ENCODE results near the gene TIMELESS.
"Not testable (repeated sequence)": the region's sequence is repeated elsewhere in the genome, so short reads cannot be mapped to it uniquely, and the experiment has no call there.

TIMELESS gene

DNA sequence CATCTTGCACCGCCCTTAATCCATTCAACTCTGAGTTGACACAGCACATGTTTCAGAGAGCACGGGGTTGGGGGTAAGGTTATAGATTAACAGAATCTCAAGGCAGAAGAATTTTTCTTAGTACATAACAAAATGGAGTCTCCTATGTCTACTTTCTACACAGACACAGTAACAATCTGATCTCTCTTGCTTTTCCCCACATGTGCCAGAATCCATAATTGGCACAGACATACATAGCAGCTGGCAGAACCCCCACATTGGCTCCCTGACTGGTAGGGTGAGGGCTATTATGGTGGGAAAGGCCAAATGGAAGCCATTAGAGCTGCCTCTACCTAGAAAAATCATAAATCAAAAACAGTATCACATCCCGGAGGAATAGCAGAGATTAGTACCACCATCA lies 48.1 kb downstream of the TIMELESS start:
- DNase-seq, result not testable (repeated sequence)

DNA sequence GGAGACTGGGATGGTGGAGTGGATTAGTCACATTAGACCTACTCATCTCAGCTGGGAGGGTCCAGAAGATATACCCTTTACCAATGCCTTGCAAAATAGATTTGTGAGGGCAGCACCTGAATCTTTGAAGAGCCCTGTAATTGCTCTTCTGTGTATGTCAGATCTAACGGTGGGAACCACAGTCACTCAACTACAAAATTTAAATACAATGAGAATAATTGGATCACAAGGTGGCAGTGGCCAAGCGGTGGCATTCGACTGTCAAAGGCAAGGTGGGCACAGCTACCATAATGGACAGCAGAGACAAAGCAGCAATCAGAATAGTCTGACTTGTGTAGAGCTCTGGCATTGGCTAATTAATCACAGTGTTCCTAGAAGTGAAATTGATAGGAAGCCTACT lies 49.8 kb downstream of the TIMELESS start:
- not testable (repeated sequence) for DNase-seq

DNA sequence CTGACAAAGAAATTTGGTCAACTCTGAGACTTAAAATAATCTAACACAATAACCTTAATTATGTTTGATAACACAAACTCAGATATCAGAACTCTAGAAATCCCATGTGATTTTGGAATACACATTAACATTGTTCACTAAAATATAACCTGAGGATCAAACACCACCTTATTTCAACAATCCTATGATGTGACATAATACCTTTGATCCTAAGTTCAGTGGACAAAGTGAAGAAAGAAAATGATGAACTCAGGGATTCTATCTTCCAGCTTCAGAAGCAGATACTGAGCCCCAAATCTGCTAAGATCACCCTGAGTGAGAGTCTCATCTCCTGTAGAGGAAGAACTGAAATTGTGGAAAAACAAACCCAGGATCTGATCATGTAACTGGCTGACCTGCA lies 50.9 kb downstream of the TIMELESS start:
- no peak for DNase-seq

DNA sequence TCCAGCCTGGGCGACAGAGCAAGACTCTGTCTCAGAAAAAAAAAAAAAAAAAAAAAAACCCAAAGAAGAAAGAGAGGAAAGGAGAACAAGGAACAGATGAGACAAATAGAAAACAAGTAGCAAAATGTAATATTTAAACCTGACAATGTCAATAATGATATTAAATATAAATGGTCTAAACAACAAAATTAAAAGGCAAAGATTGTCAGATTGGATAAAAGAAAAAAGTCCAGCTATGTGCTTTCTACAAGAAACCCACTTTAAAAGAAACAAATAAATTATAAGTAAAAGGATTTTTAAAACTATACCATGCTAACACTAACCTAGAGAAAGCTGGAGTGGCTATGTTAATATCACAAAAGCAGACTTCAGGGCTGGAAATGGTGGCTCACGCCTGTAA lies 56.9 kb downstream of the TIMELESS start:
- no peak for DNase-seq

GRCh38 chr12:56391721-56392120 lies 57.5 kb downstream of the TIMELESS start:
- no peak for DNase-seq

- no peak for DNase-seq
These were observed 59.8 kb downstream of the TIMELESS start for GRCh38 chr12:56389412-56389811.

DNA sequence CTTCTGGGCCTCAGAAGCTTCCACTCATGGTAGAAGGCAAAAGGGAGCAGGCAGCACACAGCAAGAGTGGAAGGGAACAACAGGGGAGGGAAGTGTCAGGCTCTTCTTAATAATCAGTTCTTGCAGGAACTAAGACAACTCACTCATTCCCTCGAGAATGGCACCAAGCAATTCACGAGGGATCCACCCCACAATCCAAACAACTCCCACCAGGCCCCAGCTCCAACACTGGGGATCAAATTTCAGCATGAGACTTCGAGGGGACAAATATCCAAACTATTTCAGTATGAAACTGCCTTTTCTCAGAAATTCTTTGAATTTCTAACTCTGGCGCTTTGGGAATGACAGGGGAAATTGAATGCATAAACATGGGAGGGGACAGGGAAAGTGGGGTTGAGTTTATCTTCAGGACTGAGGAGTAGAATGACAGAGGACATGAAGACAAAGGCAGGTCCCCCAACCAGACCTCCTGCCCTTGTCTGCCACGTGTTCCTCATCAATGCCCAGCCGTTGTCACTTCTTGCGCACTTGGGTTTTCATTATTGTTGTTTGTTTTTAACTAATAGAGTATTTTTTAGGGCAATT lies 62.0 kb downstream of the TIMELESS start:
- no peak for DNase-seq

DNA sequence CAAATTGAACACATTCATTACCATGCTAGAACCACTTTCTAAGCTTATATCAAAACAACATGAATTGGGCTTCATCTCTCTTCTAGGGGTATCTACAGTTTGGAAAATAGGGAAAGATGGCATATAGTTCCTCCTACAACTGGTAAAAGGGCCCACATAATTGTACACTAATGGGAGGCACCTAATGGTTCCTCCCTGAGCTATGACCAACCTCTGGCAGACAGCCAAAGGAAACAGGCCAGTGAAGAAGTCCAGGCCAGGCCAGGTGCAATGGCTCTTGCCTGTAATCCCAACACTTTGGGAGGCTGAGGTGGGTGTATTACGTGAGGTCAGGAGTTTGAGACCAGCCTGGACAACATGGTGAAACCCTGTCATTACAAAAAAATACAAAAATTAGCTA lies 63.4 kb downstream of the TIMELESS start:
- no peak for DNase-seq

GRCh38 chr12:56382611-56383010 lies 66.6 kb downstream of the TIMELESS start:
- no peak for DNase-seq

GRCh38 chr12:56377989-56378316 lies 71.3 kb downstream of the TIMELESS start:
- no peak for DNase-seq

DNA sequence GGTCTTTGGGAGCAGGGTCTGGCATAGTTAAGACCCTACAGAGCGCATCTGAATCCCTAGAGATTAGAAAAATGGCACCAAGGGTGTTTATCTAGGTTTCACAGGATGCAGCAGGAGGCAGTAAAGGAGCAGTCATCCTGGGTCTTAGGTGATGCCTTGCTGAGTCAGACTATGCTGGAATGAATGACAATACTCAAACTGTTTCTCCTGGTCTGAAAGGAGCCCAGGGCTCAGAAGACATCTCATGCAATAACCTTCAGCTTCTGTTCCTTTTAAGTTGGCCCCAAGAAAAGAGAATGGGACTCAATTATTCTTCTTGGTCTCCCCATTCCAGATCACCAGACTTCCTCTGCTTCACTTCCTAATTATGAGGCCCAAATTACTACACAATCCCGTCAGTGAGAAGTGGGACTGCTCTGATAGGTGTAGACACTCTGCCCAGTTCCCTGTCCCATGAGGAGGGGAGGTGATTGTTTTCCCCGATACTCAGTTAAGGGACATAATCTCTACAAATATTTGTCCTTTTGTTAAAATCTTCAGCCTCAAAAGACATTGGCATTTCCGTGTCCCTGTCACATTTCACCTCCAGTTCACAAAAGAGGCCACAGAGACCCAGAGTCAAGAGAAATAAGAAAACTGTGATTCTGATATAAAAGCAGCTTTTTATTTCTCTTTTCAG lies 71.8 kb downstream of the TIMELESS start:
- no peak for DNase-seq

DNA sequence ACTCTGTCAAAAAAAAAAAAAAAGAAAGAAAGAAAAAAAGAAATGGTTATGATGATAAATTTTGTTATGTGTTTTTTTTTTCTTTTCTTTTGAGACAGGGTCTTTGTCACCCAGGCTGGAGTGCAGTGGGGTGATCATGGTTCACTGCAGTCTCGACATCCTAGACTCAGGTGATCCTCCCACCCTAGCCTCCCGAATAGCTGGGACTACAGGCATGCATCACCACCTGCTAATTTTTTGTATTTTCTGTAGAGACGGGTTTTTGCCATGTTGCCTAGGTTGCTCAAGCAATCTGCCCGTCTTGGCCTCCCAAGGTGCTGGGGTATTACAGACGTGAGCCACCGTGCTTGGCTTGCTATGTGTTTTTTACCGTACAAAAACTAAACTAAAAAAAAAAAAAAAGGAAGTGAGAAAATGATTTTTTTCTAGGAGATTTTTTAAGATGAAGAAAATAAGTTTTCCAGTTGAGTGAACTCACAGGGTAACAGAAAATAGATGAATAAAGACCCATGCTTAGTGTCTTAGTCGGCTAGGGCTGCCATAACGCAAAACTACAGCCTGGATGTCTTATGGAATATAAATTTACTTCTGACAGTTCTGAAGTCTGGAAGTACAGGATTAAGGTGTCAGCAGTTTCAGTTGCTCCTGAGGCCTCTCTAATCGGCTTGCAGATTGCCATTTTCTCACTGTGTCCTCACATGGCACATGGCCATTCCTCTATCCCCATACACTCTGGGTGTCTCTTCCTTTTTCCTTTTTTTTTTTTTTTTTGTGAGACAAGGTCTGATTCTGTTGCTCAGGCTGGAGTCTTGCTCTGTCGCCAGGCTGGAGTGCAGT lies 73.4 kb downstream of the TIMELESS start:
- DNase-seq, result no peak

- no peak for DNase-seq
These were observed 74.3 kb downstream of the TIMELESS start for GRCh38 chr12:56374726-56375597.

- no peak for DNase-seq
These were observed 75.7 kb downstream of the TIMELESS start for GRCh38 chr12:56373515-56373914.

DNA sequence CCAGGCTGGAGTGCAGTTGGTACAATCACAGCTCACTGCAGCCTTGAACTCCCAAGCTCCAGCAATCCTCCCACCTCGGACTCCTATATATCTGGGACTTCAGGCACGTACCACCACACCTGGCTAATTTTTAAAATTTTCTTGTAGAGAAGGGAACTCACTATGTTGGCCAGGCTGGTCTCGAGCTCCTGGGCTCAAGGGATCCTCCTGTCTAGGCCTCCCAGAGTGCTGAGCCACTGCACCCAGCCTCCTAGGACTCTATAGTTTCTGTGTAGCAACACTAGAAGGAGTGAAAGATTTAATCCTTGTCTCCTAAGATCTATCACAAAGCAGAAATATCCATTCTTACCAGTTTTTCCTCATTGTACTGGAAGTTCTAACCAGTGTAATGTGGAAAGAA lies 82.3 kb downstream of the TIMELESS start:
- DNase-seq, result no peak

All from cerebellar nuclear complex (tissue), 1 donor.